Right lobe of liver (tissue), 4 donors: Measurements from ENCODE around the gene UPF1.

ENCODE experiments used
- CTCF ChIP-seq, 4 donors: fragments of 200-600 bp in 3 of 4; fragments of 450-650 bp in 1 of 4; IDR thresholded peaks; one replicate each; pipeline versions ENCODE4 v1.5.1 to v1.8.0; 2016 to 2022; ENCODE audit warnings: antibody characterized with exemption in 4 of 4, mild to moderate bottlenecking in 2 of 4
- POLR2A ChIP-seq: fragments of 450-650 bp; IDR thresholded peaks from one replicate; pipeline ENCODE4 v1.6.1; 2017; ENCODE audit warnings: antibody characterized with exemption, mild to moderate bottlenecking
- donor health status: DM: no; HTN: no; CAD: no.
- donor health status: DM: no; HTN: no; CAD: no.
- donor health status: DM: no; HTN: yes; CAD: no.

DNA sequence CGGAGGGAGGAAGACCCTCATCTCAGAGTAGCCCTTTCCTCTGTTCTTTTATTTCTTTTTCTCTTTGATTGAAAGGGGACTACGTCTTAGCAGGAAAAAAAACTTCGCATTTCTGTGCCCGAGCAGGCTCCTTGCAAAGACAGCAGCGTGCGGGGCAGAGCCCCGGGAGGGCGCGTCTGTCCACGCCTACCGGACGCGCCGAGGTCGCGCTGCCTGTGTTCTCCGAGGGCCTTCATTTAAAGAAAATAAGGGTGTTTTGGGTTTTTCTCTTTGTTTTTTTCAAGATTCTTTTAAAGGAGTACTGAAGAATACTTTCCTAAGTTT, 35.0 kb downstream of the UPF1 start:
- TF ChIP-seq CTCF (IDR thresholded peaks at IDR 0.05) (no peak), POLR2A (no peak)
